ENCODE results near the gene DNMT3L. TPM values are rescaled to one million over a fixed set of nuclear protein-coding genes. Genes with fewer than 3 reads are reported as not detected.

The DNMT3L gene
- total and polyA plus RNA-seq, 2 experiments from 2014 or later: 0.27 TPM; not detected in 1

- Mint-ChIP-seq H3K27ac (no peak overlapping the region), H3K4me1 (peaks cover 4% of the 10 kb centered on the region; the same call in 2 of the 3 replicates), H3K9me3 (no peaks in the 10 kb centered on the region), H3K4me3 (no peak overlapping the region), H3K27me3 (ENCODE audit: insufficient read depth, low read depth, poor library complexity) (peaks cover 4% of the 10 kb centered on the region), H3K36me3 (ENCODE audit: low read depth) (no peaks in the 10 kb centered on the region)
- Histone ChIP-seq H3K9me2 (ENCODE audit: insufficient read depth) (no peaks in the 10 kb centered on the region), H2AFZ (peak overlapping the region; percentile 95), H3K4me2 (0 out of 2 replicates have a peak overlapping the region, but pooled peaks have one; percentile 55), H3K36me3 (ENCODE audit: insufficient read depth) (no peaks in the 10 kb centered on the region), H3K4me3 (no peak overlapping the region), H3K27me3 (ENCODE audit: insufficient read depth) (no peaks in the 10 kb centered on the region), H3K79me2 (replicated peaks; ENCODE audit: insufficient read depth) (no peaks in the 10 kb centered on the region), H4K20me1 (replicated peaks; ENCODE audit: insufficient read depth) (no peaks in the 10 kb centered on the region), H3F3A (replicated peaks; ENCODE audit: low read depth) (no peaks in the 10 kb centered on the region), H3K4me1 (ENCODE audit: insufficient read depth) (no peaks in the 10 kb centered on the region; the same call in 1 of the 2 replicates), H3K27ac (ENCODE audit: low read depth) (no peak overlapping the region)
- ATAC-seq (peak; percentile 7; the same call in 2 of the 3 replicates), DNase-seq (ENCODE audit: low spot score) (no peak)
- TF ChIP-seq CTCF (conservative IDR thresholded peaks at IDR 0.05; ENCODE audit: low read depth in 2 of 2): no peak
- TF ChIP-seq JUNB (IDR thresholded peaks at IDR 0.05; ENCODE audit: unreplicated experiment): no peak
- TF ChIP-seq STAT1 (IDR thresholded peaks at IDR 0.05; ENCODE audit: unreplicated experiment): no peak
- no peak for TF ChIP-seq POLR2AphosphoS5 (IDR thresholded peaks at IDR 0.05; ENCODE audit: low read depth)
- TF ChIP-seq ZNF114 (CRISPR knock-in tag; IDR thresholded peaks at IDR 0.05): no peak
- TF ChIP-seq EZH2phosphoT487 (IDR thresholded peaks at IDR 0.05; ENCODE audit: unreplicated experiment): no peak
- TF ChIP-seq EZH2 (IDR thresholded peaks at IDR 0.05; ENCODE audit: low read depth, unreplicated experiment): no peak
- no peak for TF ChIP-seq ETS1 (IDR thresholded peaks at IDR 0.05)
- no peak for TF ChIP-seq ZNF462 (CRISPR knock-in tag; IDR thresholded peaks at IDR 0.05)
- no peak for TF ChIP-seq REST (IDR thresholded peaks at IDR 0.05; ENCODE audit: unreplicated experiment)
- no peak for TF ChIP-seq NANOG (IDR thresholded peaks at IDR 0.05; ENCODE audit: borderline replicate concordance)
- no peak for TF ChIP-seq CREB1 (CRISPR knock-in tag; IDR thresholded peaks at IDR 0.05; ENCODE audit: low read depth)
Observed at GRCh38 chr21:44263768-44264167, 2.1 kb upstream of the DNMT3L start.

All from GM23338 (cell line).